ENCODE results near the gene FBXO8. TPM values are rescaled to one million over a fixed set of nuclear protein-coding genes. Genes with fewer than 3 reads are reported as not detected.
A peak's percentile ranks its signal among the peaks of the same experiment; 100 is the strongest.

The FBXO8 gene
- polyA plus RNA-seq, 1 of the 3 experiments (the other 2 are of a cell fraction): 16.0 TPM

GRCh38 chr4:174192943-174193342 is 90.5 kb downstream of the FBXO8 start:
- Histone ChIP-seq H3K36me3 (replicated peaks in 1 of 2; ENCODE audit: control insufficient read depth in 1 of 2, insufficient read depth in 2 of 2, low read length in 1 of 2) (no peaks in the 10 kb centered on the region), H3K4me3 (ENCODE audit: low read depth in 2 of 2, low read length in 1 of 2) (no peak overlapping the region), H3K27me3 (ENCODE audit: insufficient read depth) (no peaks in the 10 kb centered on the region), H3K9me3 (no peaks in the 10 kb centered on the region), H3K27ac (ENCODE audit: low read depth in 2 of 2, low read length in 1 of 2) (peak overlapping the region in 1 of 2 experiments; percentile 100; a peak in 3 of 4 replicates), H3K4me2 (no peak overlapping the region), H3K9ac (no peak overlapping the region), H3K79me2 (ENCODE audit: insufficient read depth) (no peaks in the 10 kb centered on the region), H2AFZ (ENCODE audit: low read depth) (no peak overlapping the region), H4K20me1 (ENCODE audit: insufficient read depth) (no peaks in the 10 kb centered on the region), H3K9me2 (no peaks in the 10 kb centered on the region), H3K4me1 (ENCODE audit: control insufficient read depth in 1 of 2, insufficient read depth in 2 of 2, low read depth in 1 of 2, low read length in 1 of 2) (peaks cover 0 to 40% of the 10 kb centered on the region in 2 experiments; a peak in 2 of 4 replicates), H3F3A (replicated peaks; ENCODE audit: insufficient read depth) (no peaks in the 10 kb centered on the region)
- ChIA-PET POLR2A (interaction anchor here (1.0 to 2.8 kb wide), 22 partner anchors 10 to 663 kb away, joined by 3 to 38 read pairs (median 8); partner anchors contain the start of genes CEP44, FBXO8 and HAND2), CTCF (interaction anchor here (0.7 to 5.8 kb wide), 14 partner anchors 11 to 200 kb away, joined by 3 to 25 read pairs (median 4); no protein-coding TSS in a partner anchor)
- DNase-seq: peak; percentile 44
- WGBS (ENCODE audit: low lambda C conversion rate): 54% methylated on average over 4 of the region's 4 CpGs
- TF ChIP-seq FOXM1 (IDR thresholded peaks at IDR 0.05; ENCODE audit: low read depth): no peak; the same call in 1 of the 2 replicates
- no peak for TF ChIP-seq REST (IDR thresholded peaks at IDR 0.05; ENCODE audit: low read depth, low read length)
- no peak; the same call in 1 of the 2 replicates for TF ChIP-seq MXI1 (IDR thresholded peaks at IDR 0.05; ENCODE audit: low read depth, low read length)
- peak; percentile 99 for TF ChIP-seq RCOR1 (IDR thresholded peaks at IDR 0.05; ENCODE audit: low read length)
- no peak for TF ChIP-seq CTCF (IDR thresholded peaks at IDR 0.05)
- no peak for TF ChIP-seq EZH2phosphoT487 (IDR thresholded peaks at IDR 0.05; ENCODE audit: borderline replicate concordance, low read depth)
- TF ChIP-seq MEF2A (IDR thresholded peaks at IDR 0.05; ENCODE audit: borderline replicate concordance, low read depth): no peak
- TF ChIP-seq NRF1 (IDR thresholded peaks at IDR 0.05; ENCODE audit: low read depth, low read length): no peak
- TF ChIP-seq PBX3 (IDR thresholded peaks at IDR 0.05): peak; percentile 46; the same call in 1 of the 2 replicates
- 0 out of 2 replicates have a peak, but pooled peaks have one; percentile 4 for TF ChIP-seq JUND (IDR thresholded peaks at IDR 0.05)
- no peak for TF ChIP-seq MAX (IDR thresholded peaks at IDR 0.05; ENCODE audit: low read depth)
- no peak for TF ChIP-seq YY1 (IDR thresholded peaks at IDR 0.05; ENCODE audit: low read depth)
- TF ChIP-seq EP300 (IDR thresholded peaks at IDR 0.05; ENCODE audit: borderline replicate concordance in 1 of 2, low read depth in 1 of 2, low read length in 1 of 2): peak; percentile 40 to 100; a peak in 2 of 4 replicates
- no peak for TF ChIP-seq TAF1 (IDR thresholded peaks at IDR 0.05; ENCODE audit: borderline replicate concordance, low read depth, low read length)
- no peak for TF ChIP-seq FOSL2 (IDR thresholded peaks at IDR 0.05; ENCODE audit: borderline replicate concordance, low read depth)
- TF ChIP-seq ELF1 (IDR thresholded peaks at IDR 0.05): no peak
- TF ChIP-seq RXRA (IDR thresholded peaks at IDR 0.05; ENCODE audit: borderline replicate concordance, low read depth): no peak
- TF ChIP-seq RAD21 (IDR thresholded peaks at IDR 0.05; ENCODE audit: low read length): no peak; the same call in 1 of the 2 replicates
- no peak for TF ChIP-seq ZBTB33 (IDR thresholded peaks at IDR 0.05; ENCODE audit: borderline replicate concordance, low read depth)
- peak; percentile 86 for TF ChIP-seq CHD2 (IDR thresholded peaks at IDR 0.05; ENCODE audit: low read length, partially characterized antibody)
- TF ChIP-seq TCF12 (IDR thresholded peaks at IDR 0.05): peak; percentile 78
- TF ChIP-seq USF1 (IDR thresholded peaks at IDR 0.05; ENCODE audit: borderline replicate concordance, low read depth): no peak
- TF ChIP-seq RFX5 (IDR thresholded peaks at IDR 0.05; ENCODE audit: low read length): no peak
- no peak for TF ChIP-seq SIN3A (IDR thresholded peaks at IDR 0.05; ENCODE audit: borderline replicate concordance, low read depth, low read length)
- TF ChIP-seq NFIC (IDR thresholded peaks at IDR 0.05; ENCODE audit: borderline replicate concordance): no peak
- no peak for TF ChIP-seq GABPA (IDR thresholded peaks at IDR 0.05; ENCODE audit: low read depth)
